Astrocyte (in vitro differentiated cells and primary cell): ENCODE results near the gene DPP7. TPM values are rescaled to one million over a fixed set of nuclear protein-coding genes. Genes with fewer than 3 reads are reported as not detected.

Experiments
- DNase-seq: peaks from one replicate; pipeline ENCODE4 v3.0.0-alpha.2; 2010; ENCODE audit warnings: low read depth
- FAIRE-seq: peaks from 2 replicates; lab custom pipeline; 2011; peaks lifted over from hg19 to GRCh38; lab: Jason Lieb, UNC
- H2AFZ ChIP-seq: 2 replicates; pipeline ENCODE4 v1.6.0; 2012; ENCODE audit warnings: low read depth, low read length, inconsistent platforms
- H3K27ac ChIP-seq: 2 replicates; pipeline ENCODE4 v1.5.1; 2011; ENCODE audit warnings: low read depth, low read length, inconsistent platforms
- H3K27me3 ChIP-seq: 2 replicates; pipeline ENCODE4 v1.6.0; 2011; ENCODE audit warnings: low read length, inconsistent platforms; ENCODE audit not compliant: insufficient read depth
- H3K36me3 ChIP-seq: 2 replicates; pipeline ENCODE4 v1.5.1; 2011; ENCODE audit warnings: low read length, inconsistent platforms; ENCODE audit not compliant: insufficient read depth
- H3K4me1 ChIP-seq: 2 replicates; pipeline ENCODE4 v1.5.1; 2011; ENCODE audit warnings: low read length, inconsistent platforms; ENCODE audit not compliant: insufficient read depth
- H3K4me2 ChIP-seq: 2 replicates; pipeline ENCODE4 v1.6.0; 2012; ENCODE audit warnings: low read length, inconsistent platforms
- H3K4me3 ChIP-seq: 2 replicates; pipeline ENCODE4 v1.5.1; 2011; ENCODE audit warnings: low read depth, mild to moderate bottlenecking, low read length, inconsistent platforms; ENCODE audit not compliant: insufficient read depth
- H3K79me2 ChIP-seq: 2 replicates; pipeline ENCODE4 v1.6.0; 2012; ENCODE audit warnings: mild to moderate bottlenecking, low read length, inconsistent platforms; ENCODE audit not compliant: insufficient read depth
- H3K9ac ChIP-seq: 2 replicates; pipeline ENCODE4 v1.6.0; 2012; ENCODE audit warnings: mild to moderate bottlenecking, low read length, inconsistent platforms
- H3K9me3 ChIP-seq: 2 replicates; pipeline ENCODE4 v1.5.1; 2012; ENCODE audit warnings: low read depth, mild to moderate bottlenecking, low read length, inconsistent platforms; ENCODE audit not compliant: insufficient read depth
- H4K20me1 ChIP-seq: 2 replicates; pipeline ENCODE4 v1.6.0; 2012; ENCODE audit warnings: low read length, inconsistent platforms; ENCODE audit not compliant: insufficient read depth
- H3K27ac Mint-ChIP-seq: one replicate; pipeline ENCODE4 v1.8.0; 2021; ENCODE audit warnings: mild to moderate bottlenecking, mixed read lengths; ENCODE audit not compliant: unreplicated experiment
- H3K27me3 Mint-ChIP-seq: one replicate; pipeline ENCODE4 v1.8.0; 2021; ENCODE audit warnings: low read depth, mixed read lengths; ENCODE audit not compliant: unreplicated experiment
- H3K36me3 Mint-ChIP-seq: one replicate; pipeline ENCODE4 v1.8.0; 2021; ENCODE audit warnings: low read depth, mixed read lengths; ENCODE audit not compliant: unreplicated experiment
- H3K4me1 Mint-ChIP-seq: one replicate; pipeline ENCODE4 v1.8.0; 2021; ENCODE audit warnings: low read depth, mixed read lengths; ENCODE audit not compliant: unreplicated experiment
- H3K4me3 Mint-ChIP-seq: one replicate; pipeline ENCODE4 v1.8.0; 2021; ENCODE audit warnings: mild to moderate bottlenecking, moderate library complexity, mixed read lengths; ENCODE audit not compliant: unreplicated experiment
- H3K9me3 Mint-ChIP-seq: one replicate; pipeline ENCODE4 v1.8.0; 2021; ENCODE audit warnings: mild to moderate bottlenecking, mixed read lengths; ENCODE audit not compliant: unreplicated experiment
- EZH2 ChIP-seq: IDR thresholded peaks from 2 replicates; pipeline ENCODE4 v1.6.1; 2012; ENCODE audit warnings: mild to moderate bottlenecking, low read length, inconsistent platforms; ENCODE audit not compliant: insufficient read depth
- total RNA-seq: library from RNA; stranded (reverse); gene quantifications from 2 replicates; pipeline ENCODE4 v1.2.1, GENCODE V29; 2021
- TF ChIP-seq, protein P1 (sequence below): IDR thresholded peaks from 2 replicates; pipeline ENCODE4 v1.5.1; 2011; ENCODE audit warnings: low read depth, mild to moderate bottlenecking, inconsistent platforms, low read length, moderate library complexity; ENCODE audit not compliant: insufficient read depth

DPP7 gene
- total RNA-seq, 1 donor from 2014 or later: 53.8 TPM

DNA sequence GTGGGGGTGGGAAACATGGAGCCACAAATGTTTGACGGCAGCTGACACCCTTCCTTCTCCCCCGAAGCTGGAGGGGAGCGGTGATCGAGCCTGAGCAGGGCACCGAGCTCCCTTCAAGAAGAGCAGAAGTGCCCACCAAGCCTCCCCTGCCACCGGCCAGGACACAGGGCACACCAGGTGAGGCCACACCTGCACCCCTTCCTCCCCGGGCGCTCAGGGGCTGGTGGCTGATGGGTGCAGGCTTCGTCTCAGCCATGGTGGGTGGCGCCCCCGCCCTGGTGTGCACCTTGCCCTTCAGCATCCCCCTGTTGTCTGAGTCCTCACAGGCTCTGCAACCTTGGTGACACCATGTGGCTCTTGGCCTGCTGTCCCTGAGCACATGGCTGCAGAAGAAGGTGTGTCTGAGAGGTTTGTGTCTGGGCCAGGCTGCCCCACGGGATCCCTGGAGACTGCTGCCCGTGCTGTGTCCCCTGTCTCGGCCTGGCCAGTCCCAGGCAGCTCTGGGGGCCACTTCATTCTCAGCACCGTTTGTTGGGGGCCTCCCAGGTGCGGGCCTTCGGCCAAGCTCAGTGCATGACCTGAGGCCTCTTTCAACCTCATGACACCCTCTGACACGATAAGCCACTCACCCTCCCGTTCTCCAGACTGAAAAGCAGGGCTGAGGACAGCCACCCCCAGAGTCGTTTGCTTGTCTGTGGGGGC, 16.6 kb downstream of the DPP7 start:
- Histone ChIP-seq H3K27me3 (no peaks in the 10 kb centered on the region), H2AFZ (no peak overlapping the region), H3K4me1 (no peaks in the 10 kb centered on the region), H3K79me2 (no peaks in the 10 kb centered on the region), H4K20me1 (peaks cover 16% of the 10 kb centered on the region), H3K9me3 (peaks cover 12% of the 10 kb centered on the region), H3K4me2 (no peak overlapping the region), H3K4me3 (no peak overlapping the region), H3K36me3 (peaks cover 27% of the 10 kb centered on the region), H3K27ac (no peak overlapping the region), H3K9ac (no peak overlapping the region)
- no peaks in the 10 kb centered on the region for H3K4me1 Mint-ChIP-seq
- H3K4me3 Mint-ChIP-seq: no peak overlapping the region
- TF ChIP-seq, protein P1, sequence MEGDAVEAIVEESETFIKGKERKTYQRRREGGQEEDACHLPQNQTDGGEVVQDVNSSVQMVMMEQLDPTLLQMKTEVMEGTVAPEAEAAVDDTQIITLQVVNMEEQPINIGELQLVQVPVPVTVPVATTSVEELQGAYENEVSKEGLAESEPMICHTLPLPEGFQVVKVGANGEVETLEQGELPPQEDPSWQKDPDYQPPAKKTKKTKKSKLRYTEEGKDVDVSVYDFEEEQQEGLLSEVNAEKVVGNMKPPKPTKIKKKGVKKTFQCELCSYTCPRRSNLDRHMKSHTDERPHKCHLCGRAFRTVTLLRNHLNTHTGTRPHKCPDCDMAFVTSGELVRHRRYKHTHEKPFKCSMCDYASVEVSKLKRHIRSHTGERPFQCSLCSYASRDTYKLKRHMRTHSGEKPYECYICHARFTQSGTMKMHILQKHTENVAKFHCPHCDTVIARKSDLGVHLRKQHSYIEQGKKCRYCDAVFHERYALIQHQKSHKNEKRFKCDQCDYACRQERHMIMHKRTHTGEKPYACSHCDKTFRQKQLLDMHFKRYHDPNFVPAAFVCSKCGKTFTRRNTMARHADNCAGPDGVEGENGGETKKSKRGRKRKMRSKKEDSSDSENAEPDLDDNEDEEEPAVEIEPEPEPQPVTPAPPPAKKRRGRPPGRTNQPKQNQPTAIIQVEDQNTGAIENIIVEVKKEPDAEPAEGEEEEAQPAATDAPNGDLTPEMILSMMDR: no peak
- no peak for TF ChIP-seq EZH2
- no peaks in the 10 kb centered on the region for H3K27me3 Mint-ChIP-seq
- H3K9me3 Mint-ChIP-seq: no peaks in the 10 kb centered on the region
- DNase-seq: no peak
- FAIRE-seq: no peak
- H3K36me3 Mint-ChIP-seq: peaks cover 17% of the 10 kb centered on the region
- H3K27ac Mint-ChIP-seq: no peak overlapping the region

DNA sequence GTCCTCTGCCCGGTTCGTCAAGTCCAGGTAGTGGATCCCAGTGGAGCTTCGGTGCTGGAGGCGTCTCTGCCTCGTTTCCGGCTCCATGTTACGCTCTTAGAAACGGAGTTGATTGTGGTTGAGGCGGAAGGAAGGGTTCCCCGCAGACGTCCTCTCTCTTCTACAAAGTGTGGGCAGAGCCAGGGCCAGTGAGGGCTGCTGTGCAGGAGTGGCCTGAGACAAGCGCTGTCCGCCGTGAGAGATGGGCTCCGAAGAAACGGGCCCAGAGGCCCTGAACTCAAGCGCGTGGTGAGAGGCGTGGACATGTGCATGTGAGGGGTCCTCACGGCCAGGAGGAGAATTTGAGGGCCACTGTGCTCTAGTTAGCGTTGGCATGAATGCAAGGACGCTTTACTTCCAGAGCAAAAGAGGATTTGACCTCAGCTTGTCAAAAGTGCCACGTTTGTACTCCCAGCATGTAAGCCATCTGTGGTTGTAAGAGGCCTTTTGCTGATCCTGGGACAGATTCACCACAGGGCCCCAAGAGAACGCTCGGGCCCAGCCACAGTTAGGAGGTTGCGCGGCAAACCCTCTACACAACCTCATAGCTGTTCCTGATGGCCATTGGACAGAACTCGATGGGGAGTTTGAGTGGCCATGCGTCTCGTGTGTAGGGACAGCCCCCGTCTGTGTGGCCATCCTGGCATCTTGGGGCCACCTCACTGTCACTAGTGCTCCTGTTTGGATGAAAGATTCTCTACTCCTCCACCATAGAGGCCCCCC, 17.6 kb downstream of the DPP7 start:
- peaks cover 4% of the 10 kb centered on the region for H3K9me3 ChIP-seq
- no peak overlapping the region for H3K4me3 ChIP-seq
- H4K20me1 ChIP-seq: peaks cover 6% of the 10 kb centered on the region
- peaks cover 20% of the 10 kb centered on the region for H3K36me3 ChIP-seq
- no peaks in the 10 kb centered on the region for H3K79me2 ChIP-seq
- H3K4me2 ChIP-seq: no peak overlapping the region
- no peak overlapping the region for H3K27ac ChIP-seq
- no peak overlapping the region for H3K9ac ChIP-seq
- TF ChIP-seq, protein P1: no peak
- no peak for TF ChIP-seq EZH2
- no peak for FAIRE-seq
- Mint-ChIP-seq H3K36me3 (peaks cover 17% of the 10 kb centered on the region), H3K9me3 (no peaks in the 10 kb centered on the region), H3K4me1 (no peaks in the 10 kb centered on the region), H3K27me3 (no peaks in the 10 kb centered on the region), H3K4me3 (no peak overlapping the region), H3K27ac (no peak overlapping the region)
- H3K4me1 ChIP-seq: no peaks in the 10 kb centered on the region
- no peak for DNase-seq
- H3K27me3 ChIP-seq: no peaks in the 10 kb centered on the region
- no peak overlapping the region for H2AFZ ChIP-seq
